Prostate gland (tissue), 2 donors: ENCODE results near the gene SERINC3.

Source experiments
- POLR2A ChIP-seq: fragments of 450-650 bp; IDR thresholded peaks from one replicate; pipeline ENCODE4 v1.6.1; 2016; ENCODE audit warnings: antibody characterized with exemption, mild to moderate bottlenecking
- TF ChIP-seq, protein P1 (sequence below), 4 experiments: fragments of 200-600 bp in 2 of 4; fragments of 450-650 bp in 2 of 4; sonication (generic) in 2 of 4; IDR thresholded peaks; 1 replicate in 3 of 4; 2 replicates in 1 of 4; pipeline ENCODE4 v1.5.1; 2016 to 2019; ENCODE audit warnings: antibody characterized with exemption in 4 of 4, mild to moderate bottlenecking in 2 of 4, moderate library complexity in 2 of 4

DNA sequence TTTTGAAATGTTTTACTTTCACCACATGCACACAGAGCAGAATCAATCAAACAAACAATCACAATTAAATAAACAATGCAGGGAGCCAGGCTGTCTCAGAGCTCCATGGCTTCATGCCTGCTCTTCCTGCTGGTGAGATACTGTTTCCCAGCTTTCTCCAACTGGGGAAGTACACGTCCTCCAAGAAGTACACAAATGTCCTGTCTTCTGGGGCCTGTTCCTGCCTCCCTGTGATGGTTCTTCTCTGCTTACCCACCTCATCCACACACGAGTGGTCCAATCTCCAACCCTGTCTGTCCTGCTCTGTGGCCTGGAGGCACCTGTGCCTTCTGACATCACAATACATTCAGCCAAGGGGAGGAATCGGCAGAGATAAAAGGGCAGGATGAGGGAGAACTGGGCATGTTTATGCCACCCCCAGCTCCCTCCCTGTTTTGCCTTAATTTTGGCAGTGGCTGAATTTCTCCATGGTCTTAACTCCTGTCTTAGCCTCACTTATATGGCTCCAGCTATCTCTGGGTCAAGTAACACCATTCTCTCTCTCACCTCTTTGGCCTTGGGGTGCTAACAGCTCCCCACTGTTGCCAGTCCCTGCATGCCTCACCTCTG lies 71.5 kb downstream of the SERINC3 start:
- TF ChIP-seq, protein P1, sequence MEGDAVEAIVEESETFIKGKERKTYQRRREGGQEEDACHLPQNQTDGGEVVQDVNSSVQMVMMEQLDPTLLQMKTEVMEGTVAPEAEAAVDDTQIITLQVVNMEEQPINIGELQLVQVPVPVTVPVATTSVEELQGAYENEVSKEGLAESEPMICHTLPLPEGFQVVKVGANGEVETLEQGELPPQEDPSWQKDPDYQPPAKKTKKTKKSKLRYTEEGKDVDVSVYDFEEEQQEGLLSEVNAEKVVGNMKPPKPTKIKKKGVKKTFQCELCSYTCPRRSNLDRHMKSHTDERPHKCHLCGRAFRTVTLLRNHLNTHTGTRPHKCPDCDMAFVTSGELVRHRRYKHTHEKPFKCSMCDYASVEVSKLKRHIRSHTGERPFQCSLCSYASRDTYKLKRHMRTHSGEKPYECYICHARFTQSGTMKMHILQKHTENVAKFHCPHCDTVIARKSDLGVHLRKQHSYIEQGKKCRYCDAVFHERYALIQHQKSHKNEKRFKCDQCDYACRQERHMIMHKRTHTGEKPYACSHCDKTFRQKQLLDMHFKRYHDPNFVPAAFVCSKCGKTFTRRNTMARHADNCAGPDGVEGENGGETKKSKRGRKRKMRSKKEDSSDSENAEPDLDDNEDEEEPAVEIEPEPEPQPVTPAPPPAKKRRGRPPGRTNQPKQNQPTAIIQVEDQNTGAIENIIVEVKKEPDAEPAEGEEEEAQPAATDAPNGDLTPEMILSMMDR (IDR thresholded peaks at IDR 0.05), result no peak
- no peak for TF ChIP-seq POLR2A
